ENCODE measurements around the gene SLC43A1. TPM values are rescaled to one million over a fixed set of nuclear protein-coding genes. Genes with fewer than 3 reads are reported as not detected.

SLC43A1 gene
- total and polyA plus RNA-seq, 4 donors, result 85.6 to 171 (median 107) TPM

GRCh38 chr11:57499413-57499982 is 16.0 kb downstream of the SLC43A1 start:
- Histone ChIP-seq H3K9me3 (ENCODE audit: control insufficient read depth in 4 of 4, low read length in 3 of 4) (no peaks in the 10 kb centered on the region), H3K27ac (ENCODE audit: low read depth in 1 of 2, low read length in 2 of 2) (peak overlapping the region; percentile 79 to 82), H3K4me1 (ENCODE audit: control insufficient read depth in 4 of 4, insufficient read depth in 4 of 4, low read length in 3 of 4) (peaks cover 41 to 89% (median 83%) of the 10 kb centered on the region in 4 donors), H3K4me3 (ENCODE audit: low read depth in 1 of 3, low read length in 3 of 3) (peak overlapping the region in 1 of 3 donors; percentile 33), H3K9ac (ENCODE audit: low read depth in 1 of 2, low read length in 2 of 2) (peak overlapping the region in 1 of 2 donors; percentile 31), H3K36me3 (ENCODE audit: control insufficient read depth in 4 of 4, insufficient read depth in 3 of 4, low read depth in 1 of 4, low read length in 3 of 4) (peaks cover 0 to 8% (median 4%) of the 10 kb centered on the region in 4 donors), H3K27me3 (ENCODE audit: control insufficient read depth in 4 of 4, insufficient read depth in 4 of 4, low read length in 3 of 4) (no peaks in the 10 kb centered on the region)
- 6% methylated on average over 35 of the region's 35 CpGs for WGBS
- DNase-seq (ENCODE audit: low spot score), result peak; percentile 99
- TF ChIP-seq ZBTB33 (IDR thresholded peaks at IDR 0.05) (no peak), NR2F2 (IDR thresholded peaks at IDR 0.05) (peak; percentile 73), RXRA (IDR thresholded peaks at IDR 0.05) (peak; percentile 75 to 88), MAX (IDR thresholded peaks at IDR 0.05) (no peak), YY1 (IDR thresholded peaks at IDR 0.05) (peak; percentile 68), HNF4A (conservative IDR thresholded peaks at IDR 0.05) (peak in 1 of 2 donors; percentile 30), TAF1 (conservative IDR thresholded peaks at IDR 0.05) (no peak), JUND (IDR thresholded peaks at IDR 0.05) (no peak), FOXA1 (IDR thresholded peaks at IDR 0.05) (peak; percentile 39), ATF3 (IDR thresholded peaks at IDR 0.05) (no peak), EGR1 (IDR thresholded peaks at IDR 0.05; ENCODE audit: low read depth in 2 of 2) (peak in 1 of 2 donors; percentile 20), RAD21 (IDR thresholded peaks at IDR 0.05) (peak; percentile 23 to 31), HNF4G (IDR thresholded peaks at IDR 0.05) (no peak), CTCF (IDR thresholded peaks at IDR 0.05; ENCODE audit: low read depth, low read length, missing input control) (peak; percentile 8), SP1 (IDR thresholded peaks at IDR 0.05) (peak; percentile 91), FOXA2 (IDR thresholded peaks at IDR 0.05) (no peak), GABPA (IDR thresholded peaks at IDR 0.05 in 1 of 2, conservative IDR thresholded peaks at IDR 0.05 in 1 of 2) (no peak), REST (IDR thresholded peaks at IDR 0.05) (peak; percentile 42)

Data from liver (tissue), 9 donors.